ENCODE results near the gene TNNI3.
"Not testable (repeated sequence)": the region's sequence is repeated elsewhere in the genome, so short reads cannot be mapped to it uniquely, and the experiment has no call there.

Gene TNNI3

GRCh38 chr19:55157064-55157908 is at the start of gene TNNI3:
Gene TNNI3, minus strand, starts transcription at chr19:55157732. Its CDS starts 143 bp downstream, at chr19:55157589.
- DNase-seq (ENCODE audit: low read depth in 2 of 2) = no peak

DNA sequence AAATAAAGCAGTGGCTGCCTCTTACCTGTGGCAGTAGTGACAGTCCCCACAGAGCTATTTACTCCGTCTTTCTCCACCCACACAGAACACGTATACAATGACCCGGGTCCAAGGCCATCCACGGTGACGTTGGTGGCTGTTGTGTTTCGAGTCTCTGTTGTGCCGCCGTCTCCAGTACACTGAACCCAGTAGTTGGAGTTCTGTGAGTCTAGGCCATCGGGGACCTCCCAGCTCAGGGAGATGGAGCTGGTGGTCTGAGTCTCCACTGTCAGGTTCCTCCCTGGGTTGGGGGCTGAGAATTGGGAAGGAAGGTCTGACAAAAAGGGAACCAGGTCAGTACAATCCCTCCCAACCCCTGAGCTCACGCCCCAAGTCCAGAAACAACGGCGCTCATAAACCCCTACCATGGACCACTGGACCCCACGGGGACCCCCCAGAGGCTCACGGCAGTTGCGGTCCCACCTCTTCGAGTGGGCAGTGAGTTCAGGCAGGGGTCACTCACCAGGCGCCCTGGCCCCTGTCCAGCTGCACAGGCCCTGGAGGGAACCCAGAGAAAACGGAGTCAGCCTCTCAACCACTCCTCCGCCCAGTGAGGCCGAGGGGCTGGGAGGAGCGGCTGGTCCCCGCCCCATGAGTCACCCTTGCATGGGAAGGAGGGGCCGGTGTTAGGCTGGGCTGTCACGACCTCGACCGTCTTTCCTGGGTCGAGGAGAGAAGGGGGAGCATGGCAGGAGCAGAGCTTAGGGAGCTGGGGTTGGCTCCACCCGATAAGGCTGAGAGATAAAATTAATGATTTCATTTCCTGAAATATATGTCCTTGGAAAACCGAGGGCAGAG is 49.4 kb upstream of the TNNI3 start:
- peak; percentile 50 to 52 for DNase-seq (ENCODE audit: low read depth in 2 of 2)

DNA sequence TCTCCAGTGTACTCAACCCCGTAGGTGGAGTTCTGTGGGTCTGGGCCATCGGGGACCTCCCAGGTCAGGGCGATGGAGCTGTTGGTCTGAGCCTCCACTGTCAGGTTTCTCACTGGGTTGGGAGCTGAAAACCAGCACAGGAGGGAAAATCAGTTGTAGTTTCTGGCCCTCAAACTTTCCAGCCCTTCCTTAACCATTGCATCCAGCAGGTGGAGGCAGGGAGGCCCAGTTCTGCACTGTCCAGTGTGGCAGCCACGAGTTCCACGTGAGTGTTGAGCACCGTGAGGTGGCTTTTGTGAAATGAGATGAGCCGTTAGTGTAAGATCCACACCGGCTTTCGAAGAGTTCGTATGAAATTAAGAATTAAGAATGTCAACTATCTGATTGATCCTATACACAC is 44.7 kb upstream of the TNNI3 start:
- DNase-seq (ENCODE audit: low read depth in 2 of 2) = not testable (repeated sequence)

DNA sequence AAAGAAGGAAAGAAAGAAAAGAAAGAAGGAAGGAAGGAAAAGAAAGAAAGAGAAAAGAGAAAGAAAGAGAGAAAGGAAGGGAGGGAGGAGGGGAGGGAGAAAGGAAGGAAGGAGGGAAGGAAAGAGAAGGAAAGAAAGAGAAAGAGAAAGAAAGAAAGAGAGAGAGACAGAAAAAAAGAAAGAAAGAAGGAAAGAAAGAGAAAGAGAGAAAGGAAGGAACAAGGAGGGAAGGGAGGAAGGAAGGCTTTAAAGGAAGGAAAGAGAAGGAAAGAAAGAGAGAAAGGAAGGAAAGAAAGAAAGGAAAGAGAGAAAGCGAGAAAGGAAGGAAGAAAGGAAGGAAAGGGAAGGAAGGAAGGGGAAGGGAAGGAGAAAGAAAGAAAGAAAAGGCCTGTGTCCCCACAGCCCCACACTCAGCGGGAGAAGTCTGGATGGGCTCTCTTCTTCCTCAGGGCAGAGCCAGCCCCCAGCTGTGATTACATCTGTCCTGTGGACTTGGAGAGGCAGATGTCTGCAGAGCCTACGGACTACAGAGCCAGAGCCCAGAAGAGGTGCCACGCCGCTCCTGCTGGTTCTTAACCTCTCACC is 42.2 kb upstream of the TNNI3 start:
- no peak for DNase-seq (ENCODE audit: low read depth in 2 of 2)

GRCh38 chr19:55198651-55199050 is 41.1 kb upstream of the TNNI3 start:
- DNase-seq (ENCODE audit: low read depth in 2 of 2) = no peak

DNA sequence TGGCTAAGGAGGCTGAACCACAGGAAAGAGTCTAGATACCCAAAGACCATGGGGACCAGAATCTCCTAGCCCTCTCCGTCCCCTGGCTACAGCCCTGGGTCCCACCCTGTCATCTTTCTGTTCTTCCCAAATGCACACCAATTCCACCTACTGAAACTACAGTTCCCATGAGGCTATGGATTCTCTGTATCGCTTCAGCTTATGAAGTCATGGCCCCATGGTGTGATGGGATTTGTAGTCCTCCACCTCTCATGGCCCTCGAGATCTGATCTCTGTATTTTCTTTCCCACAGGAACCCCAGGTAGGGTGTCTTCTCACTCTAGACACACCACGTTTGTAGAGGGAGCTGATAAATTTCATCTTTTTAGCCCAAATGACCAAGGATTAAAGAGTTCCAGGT is 40.0 kb upstream of the TNNI3 start:
- DNase-seq (ENCODE audit: low read depth in 2 of 2) = no peak

GRCh38 chr19:55196803-55197202 is 39.3 kb upstream of the TNNI3 start:
- DNase-seq (ENCODE audit: low read depth in 2 of 2) = no peak

DNA sequence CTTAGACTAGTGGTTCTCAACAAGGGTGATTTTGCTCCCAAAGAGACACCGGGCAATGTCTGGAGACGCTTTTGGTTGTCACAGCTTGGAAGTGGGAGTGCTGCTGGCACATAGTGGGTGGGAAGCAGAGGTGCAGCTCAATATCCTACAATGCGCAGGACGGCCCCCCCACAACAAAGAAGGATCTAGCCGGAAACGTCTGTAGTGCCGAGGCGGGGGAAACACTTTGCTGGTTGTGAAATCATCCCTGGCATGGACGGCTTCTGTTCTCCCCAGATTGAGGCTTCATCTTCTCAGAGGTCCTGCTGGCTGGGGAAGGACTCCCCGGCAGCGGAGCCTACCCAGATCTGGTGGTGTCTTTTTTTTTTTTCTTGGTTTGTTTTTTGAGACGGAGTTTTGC is 35.9 kb upstream of the TNNI3 start:
- no peak for DNase-seq (ENCODE audit: low read depth in 2 of 2)

DNA sequence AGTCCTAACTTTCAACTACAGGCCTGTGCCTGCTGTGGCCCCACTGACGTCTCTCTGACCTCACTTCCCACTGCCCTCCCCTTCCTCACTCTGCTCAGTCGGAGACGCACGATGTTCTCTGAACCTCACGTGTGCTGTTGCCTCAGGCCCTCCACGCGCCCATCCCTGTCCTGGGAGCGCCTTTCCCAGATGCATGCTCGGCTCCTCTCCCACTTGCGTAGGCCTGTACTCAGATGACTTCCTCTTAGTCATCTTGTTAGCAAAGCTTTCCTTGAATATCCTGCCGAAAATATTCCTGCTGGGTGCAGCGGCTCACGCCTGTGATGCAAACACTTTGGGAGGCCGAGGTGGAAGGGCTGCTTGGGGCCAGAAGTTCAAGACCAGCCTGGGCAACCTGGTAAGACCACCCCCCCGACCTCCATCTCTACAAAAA is 31.9 kb upstream of the TNNI3 start:
- DNase-seq (ENCODE audit: low read depth in 2 of 2) = no peak

GRCh38 chr19:55188625-55189024 is 31.1 kb upstream of the TNNI3 start:
- no peak for DNase-seq (ENCODE audit: low read depth in 2 of 2)

DNA sequence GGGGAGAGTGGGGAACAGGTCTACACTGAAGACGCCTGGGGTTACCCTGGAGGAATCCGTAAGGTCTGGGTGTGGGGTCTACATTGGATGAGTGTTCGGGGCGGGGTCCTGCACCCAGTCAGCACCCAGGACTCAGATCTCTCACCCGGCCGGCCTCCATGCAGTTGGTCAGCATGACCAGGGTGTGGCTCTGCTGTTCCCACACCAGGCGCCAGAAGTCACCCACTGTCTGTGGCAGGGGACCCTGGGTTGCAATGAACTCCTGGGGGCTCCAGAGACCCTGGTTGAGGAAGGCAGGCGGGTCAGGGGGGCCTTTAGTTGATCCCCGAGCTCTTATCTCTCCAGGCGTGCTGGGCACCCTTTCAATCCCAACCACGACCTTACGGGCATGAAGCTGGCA is 28.5 kb upstream of the TNNI3 start:
- no peak for DNase-seq (ENCODE audit: low read depth in 2 of 2)

- no peak for DNase-seq (ENCODE audit: low read depth in 2 of 2)
Observed at GRCh38 chr19:55181740-55182139, 24.2 kb upstream of the TNNI3 start.

DNA sequence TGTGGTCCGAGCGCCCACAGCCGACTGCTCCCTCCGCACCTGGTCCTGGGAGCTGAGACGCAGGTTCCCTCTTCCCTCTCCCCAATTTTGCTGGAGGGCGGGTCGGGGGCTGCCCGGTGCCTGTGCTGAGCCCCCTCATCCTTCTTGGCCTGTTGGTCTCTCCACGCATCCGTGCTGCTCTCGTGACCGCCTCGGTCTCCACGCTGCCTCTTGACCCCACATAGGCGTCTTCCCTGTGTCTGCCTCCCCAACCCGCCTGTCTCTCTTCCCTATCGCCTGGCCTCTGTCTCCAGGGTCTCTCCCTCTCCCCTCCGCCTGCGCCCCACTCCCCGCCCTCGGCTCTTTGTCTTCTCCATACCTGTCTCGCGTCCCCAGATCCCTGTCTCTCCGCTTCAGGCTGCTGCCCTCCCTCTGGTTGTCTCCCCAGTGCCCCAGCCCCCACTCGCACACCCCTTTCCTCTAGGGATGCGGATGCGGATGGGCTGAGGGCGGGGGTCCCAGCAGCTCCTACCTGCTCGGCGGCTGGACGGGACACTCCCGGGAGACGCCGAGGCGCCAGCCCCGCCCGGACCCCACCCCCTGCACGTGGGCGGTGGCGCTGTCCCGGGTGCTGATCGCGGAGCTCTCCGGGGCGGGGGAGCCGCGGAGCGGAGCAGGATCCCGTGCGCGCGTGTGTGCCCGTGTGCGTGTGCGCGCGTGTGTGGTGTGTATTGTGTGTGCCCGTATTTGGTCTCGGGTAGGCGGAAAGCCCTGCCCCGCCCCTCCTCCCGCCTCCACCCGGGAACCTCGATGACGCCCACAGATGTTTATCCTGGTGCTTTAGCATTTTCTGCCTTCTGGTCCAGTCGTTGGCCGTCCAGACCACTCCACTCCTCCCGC is 22.3 kb upstream of the TNNI3 start, which contains the start of gene SYT5:
Gene SYT5, minus strand, starts transcription at position 684 of the 879 bp plus-strand sequence. CDS start 1,248 bp downstream, outside the sequence.
- peak; percentile 53 to 56 for DNase-seq (ENCODE audit: low read depth in 2 of 2)

GRCh38 chr19:55178781-55179599 is 21.5 kb upstream of the TNNI3 start:
- DNase-seq (ENCODE audit: low read depth in 2 of 2) = peak; percentile 88 to 92

DNA sequence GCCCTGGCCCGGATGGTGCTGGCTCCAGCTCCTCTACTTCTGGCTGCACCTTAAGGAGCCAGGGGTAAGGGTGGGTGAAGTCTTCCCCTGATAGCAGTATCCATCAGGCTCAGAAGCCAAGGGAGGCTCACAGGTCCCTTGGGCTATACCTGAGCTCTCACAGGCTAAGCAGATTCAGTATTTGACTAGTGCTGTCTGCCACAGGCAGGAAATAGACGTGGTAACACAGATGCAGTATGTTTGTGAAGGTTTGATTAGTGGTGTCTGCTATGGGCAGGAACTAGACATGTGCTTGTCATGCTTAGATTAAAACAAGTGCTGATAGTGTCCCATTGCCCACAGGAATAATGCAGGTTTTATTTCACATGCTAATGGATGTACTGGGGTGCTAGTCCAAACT is 18.5 kb upstream of the TNNI3 start:
- no peak for DNase-seq (ENCODE audit: low read depth in 2 of 2)

- no peak for DNase-seq (ENCODE audit: low read depth in 2 of 2)
Observed at GRCh38 chr19:55175117-55175867, 17.8 kb upstream of the TNNI3 start.

DNA sequence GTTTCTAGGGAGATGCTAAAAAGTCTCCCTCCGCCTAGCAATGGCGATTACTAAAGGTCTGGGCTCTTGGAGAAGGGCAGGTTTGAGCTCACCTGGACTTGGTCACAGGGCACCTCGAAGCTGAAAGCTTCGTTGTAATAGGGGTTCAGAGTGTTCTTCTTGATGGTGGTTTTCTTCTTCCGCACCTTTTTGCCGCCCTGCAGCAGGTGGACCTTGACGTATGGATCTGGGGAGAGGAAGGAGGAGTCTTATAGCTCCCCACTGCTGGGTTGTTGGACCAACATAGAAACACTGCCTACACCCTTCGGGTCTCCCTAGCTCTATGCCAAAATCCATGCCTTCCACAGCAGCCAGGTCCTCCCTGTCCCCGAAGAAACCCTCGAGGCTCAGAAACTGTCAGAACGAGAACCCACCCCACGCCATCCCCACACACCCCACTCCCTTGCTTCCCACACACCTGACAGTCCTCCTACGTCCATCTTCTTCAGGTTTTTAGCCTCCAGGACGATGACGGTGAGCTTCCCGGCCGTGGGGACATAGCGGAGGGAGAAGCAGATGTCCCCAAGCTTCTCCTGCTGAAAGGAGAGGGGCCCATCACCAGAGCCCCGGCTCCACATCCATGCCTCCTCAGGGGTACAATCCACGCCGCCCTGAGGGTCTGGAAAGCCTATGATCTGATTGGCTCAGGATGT is 17.0 kb upstream of the TNNI3 start:
- no peak for DNase-seq (ENCODE audit: low read depth in 2 of 2)

DNA sequence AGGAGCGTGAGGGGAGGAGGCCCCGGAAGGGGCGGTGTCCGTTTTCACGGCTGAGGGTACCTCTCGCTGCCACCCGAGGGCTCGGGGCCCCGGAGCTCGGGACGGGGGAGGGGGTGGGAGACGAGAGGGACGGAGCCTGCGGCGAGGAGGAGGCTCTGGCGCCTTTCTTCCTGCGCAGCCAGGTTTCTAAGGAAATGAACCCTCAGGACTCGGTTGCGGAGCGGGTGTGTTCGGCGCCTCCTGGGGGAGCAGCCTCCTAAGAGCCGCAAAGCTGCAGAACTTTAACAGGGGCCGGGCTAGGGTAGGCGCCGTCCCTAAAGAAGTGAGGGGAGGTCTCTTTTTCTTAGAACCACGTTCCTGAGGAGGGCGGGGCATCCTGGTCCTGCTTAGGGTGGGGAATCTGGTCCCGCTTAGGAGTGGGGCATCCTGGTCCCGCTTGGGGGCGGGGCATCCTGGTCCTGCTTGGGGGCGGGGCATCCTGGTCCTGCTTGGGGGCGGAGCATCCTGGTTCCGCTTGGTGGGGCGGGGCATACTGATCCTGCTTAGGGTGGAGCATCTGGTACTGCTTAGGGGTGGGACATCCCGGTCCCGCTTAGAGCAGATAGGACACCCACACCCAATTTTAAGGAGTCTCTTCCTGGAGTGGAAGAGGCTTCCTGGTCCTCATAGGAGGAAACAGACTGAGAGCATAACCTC is 16.3 kb upstream of the TNNI3 start:
- DNase-seq (ENCODE audit: low read depth in 2 of 2) = peak; percentile 41 to 55
